Adrenal gland (tissue), 5 donors: Measurements from ENCODE around the gene NTS.

ENCODE experiments used
- POLR2A ChIP-seq, 2 donors: fragments of 450-650 bp; IDR thresholded peaks; one replicate each; pipeline ENCODE4 v1.6.1; 2017; ENCODE audit warnings: antibody characterized with exemption in 2 of 2, mild to moderate bottlenecking in 2 of 2, moderate library complexity in 1 of 2
- TF ChIP-seq, protein P1 (sequence below), 6 experiments: fragments of 450-650 bp in 4 of 6; fragments of 200-600 bp in 2 of 6; sonication (generic) in 1 of 6; IDR thresholded peaks; 1 replicate in 5 of 6; 2 replicates in 1 of 6; pipeline versions ENCODE4 v1.5.1 to v1.8.0; 2016 to 2021; ENCODE audit warnings: antibody characterized with exemption in 6 of 6, mild to moderate bottlenecking in 2 of 6, moderate library complexity in 1 of 6
- donor health status: DM: no; HTN: no; CAD: no.

- TF ChIP-seq, protein P1, sequence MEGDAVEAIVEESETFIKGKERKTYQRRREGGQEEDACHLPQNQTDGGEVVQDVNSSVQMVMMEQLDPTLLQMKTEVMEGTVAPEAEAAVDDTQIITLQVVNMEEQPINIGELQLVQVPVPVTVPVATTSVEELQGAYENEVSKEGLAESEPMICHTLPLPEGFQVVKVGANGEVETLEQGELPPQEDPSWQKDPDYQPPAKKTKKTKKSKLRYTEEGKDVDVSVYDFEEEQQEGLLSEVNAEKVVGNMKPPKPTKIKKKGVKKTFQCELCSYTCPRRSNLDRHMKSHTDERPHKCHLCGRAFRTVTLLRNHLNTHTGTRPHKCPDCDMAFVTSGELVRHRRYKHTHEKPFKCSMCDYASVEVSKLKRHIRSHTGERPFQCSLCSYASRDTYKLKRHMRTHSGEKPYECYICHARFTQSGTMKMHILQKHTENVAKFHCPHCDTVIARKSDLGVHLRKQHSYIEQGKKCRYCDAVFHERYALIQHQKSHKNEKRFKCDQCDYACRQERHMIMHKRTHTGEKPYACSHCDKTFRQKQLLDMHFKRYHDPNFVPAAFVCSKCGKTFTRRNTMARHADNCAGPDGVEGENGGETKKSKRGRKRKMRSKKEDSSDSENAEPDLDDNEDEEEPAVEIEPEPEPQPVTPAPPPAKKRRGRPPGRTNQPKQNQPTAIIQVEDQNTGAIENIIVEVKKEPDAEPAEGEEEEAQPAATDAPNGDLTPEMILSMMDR (IDR thresholded peaks at IDR 0.05): no peak
- TF ChIP-seq POLR2A (IDR thresholded peaks at IDR 0.05): no peak
These were observed 45.5 kb upstream of the NTS start for GRCh38 chr12:85828576-85828975.
